Motor neuron (in vitro differentiated cells): Measurements from ENCODE around the gene KRT71. TPM values are rescaled to one million over a fixed set of nuclear protein-coding genes. Genes with fewer than 3 reads are reported as not detected.

ENCODE experiments used
- ATAC-seq, 8 experiments: fragments of 200-7000 bp; cut with Tn5 transposase; replicated peaks in 6 of 8; 2 replicates each; pipeline ENCODE4 v1.8.0; 2021; ENCODE audit warnings: mild to moderate bottlenecking in 8 of 8, moderate library complexity in 8 of 8
- H3K27ac ChIP-seq, 2 donors: fragments of 250-450 bp; sonication (Bioruptor Pico); 2 replicates each; pipeline ENCODE4 v1.9.0; 2021; ENCODE audit warnings: antibody characterized with exemption in 2 of 2, mild to moderate bottlenecking in 2 of 2, moderate library complexity in 1 of 2
- H3K4me1 ChIP-seq, 2 donors: fragments of 250-450 bp; sonication (Bioruptor Pico); replicated peaks in 1 of 2; 2 replicates each; pipeline ENCODE4 v1.6.1; 2021; ENCODE audit warnings: antibody characterized with exemption in 2 of 2, mild to moderate bottlenecking in 2 of 2, moderate library complexity in 1 of 2
- H3K4me3 ChIP-seq, 5 donors: fragments of 250-450 bp; sonication (Bioruptor Pico); 2 replicates each; pipeline ENCODE4 v1.9.0; 2021; ENCODE audit warnings: antibody characterized with exemption in 5 of 5, mild to moderate bottlenecking in 5 of 5, moderate library complexity in 4 of 5
- WGBS, 10 experiments: fragments of 450-650 bp; shearing (Covaris generic); methylation state at CpG; one replicate each; pipeline ENCODE4 v1.0.0; 2022; 5-methylcytosine and 5-hydroxymethylcytosine counted together
- in situ Hi-C, 9 experiments: fragments of 400-800 bp; cut with MboI; loops; one replicate each; pipeline ENCODE4 v1.15.0; 2021; ENCODE audit warnings: low sequenced_read_pairs in 9 of 9, low pct_unique_long_range_greater_than_20kb in 2 of 9; ENCODE audit not compliant: unreplicated experiment in 9 of 9
- total RNA-seq, 8 experiments: library from RNA; unstranded; fragments of 300-600 nt; gene quantifications; 2 replicates each; pipeline versions ENCODE4 v1.2.3 to v1.2.4, GENCODE V29; 2022

Gene KRT71
- total RNA-seq, 8 experiments from 2014 or later, result 0.14 to 0.52 (median 0.16) TPM; not detected in 4

- H3K4me1 ChIP-seq, result no peaks in the 10 kb centered on the region
- no peak overlapping the region for H3K27ac ChIP-seq
- in situ Hi-C loops, result no loop called here
- WGBS, 10 experiments, result 67 to 100% (median 87%) methylated on average over 1 to 15 of the region's 15 CpGs; no CpG with 5 or more reads in 3 of the 10 experiments
- no peak for ATAC-seq
- H3K4me3 ChIP-seq, result no peak overlapping the region
Measured at GRCh38 chr12:52573306-52573705, 20.4 kb upstream of the KRT71 start.

DNA sequence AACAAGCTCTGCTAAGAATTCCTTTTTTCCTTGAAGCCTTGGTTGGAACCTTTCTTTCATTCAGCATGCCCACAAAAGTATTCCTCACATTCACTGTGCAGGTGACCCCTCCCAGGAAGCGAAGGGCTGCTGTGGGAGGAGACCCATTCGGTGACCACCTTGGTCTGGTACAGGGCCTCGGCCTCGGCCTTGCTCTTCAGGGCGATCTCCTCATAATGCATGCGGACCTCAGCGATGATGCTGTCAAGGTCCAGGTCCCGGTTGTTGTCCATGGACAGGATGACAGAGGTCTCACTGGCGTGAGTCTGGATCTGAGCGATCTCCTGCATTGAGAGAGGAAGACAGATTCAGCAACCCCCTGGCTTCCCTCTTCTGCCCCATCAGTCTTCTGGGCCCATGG, 17.6 kb upstream of the KRT71 start:
- no peaks in the 10 kb centered on the region for H3K4me1 ChIP-seq
- 64 to 100% (median 85%) methylated on average over 1 to 8 of the region's 10 CpGs; no CpG with 5 or more reads in 5 of the 10 experiments for WGBS, 10 experiments
- in situ Hi-C loops, result no loop called here
- no peak overlapping the region for H3K27ac ChIP-seq
- H3K4me3 ChIP-seq, result no peak overlapping the region
- no peak for ATAC-seq

- H3K4me1 ChIP-seq, result no peaks in the 10 kb centered on the region
- ATAC-seq, result no peak
- 78 to 89% (median 85%) methylated on average over 5 to 7 of the region's 12 CpGs; no CpG with 5 or more reads in 7 of the 10 experiments for WGBS, 10 experiments
- in situ Hi-C loops, result no loop called here
- H3K27ac ChIP-seq, result no peak overlapping the region
- H3K4me3 ChIP-seq, result no peak overlapping the region
Measured at GRCh38 chr12:52568111-52568510, 15.2 kb upstream of the KRT71 start.

DNA sequence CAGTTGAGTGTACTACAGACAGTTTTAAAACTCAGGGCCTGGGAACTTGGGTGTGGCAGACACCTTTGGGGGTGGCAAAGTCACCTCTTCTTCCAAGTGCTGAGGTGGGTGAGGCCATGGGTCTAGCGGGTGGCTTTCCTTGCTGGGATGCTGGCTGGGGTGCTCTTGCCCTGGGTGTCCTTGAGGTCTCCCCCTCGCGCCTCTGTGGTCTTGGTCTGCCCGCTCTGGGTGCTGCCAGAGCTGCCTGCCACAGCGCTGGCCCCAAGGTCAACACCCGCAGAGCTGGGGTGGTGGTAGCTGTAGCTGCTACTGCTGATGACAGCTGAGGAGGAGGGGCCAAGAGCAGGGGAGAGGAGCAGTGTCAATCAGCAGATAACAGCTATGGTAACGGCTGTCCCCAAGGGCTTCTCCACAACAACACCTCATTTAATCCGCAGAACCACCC, 13.9 kb upstream of the KRT71 start:
- WGBS, 10 experiments, result 33 to 100% (median 60%) methylated on average over 1 to 5 of the region's 8 CpGs; no CpG with 5 or more reads in 5 of the 10 experiments
- no peaks in the 10 kb centered on the region for H3K4me1 ChIP-seq
- in situ Hi-C loops, result no loop called here
- no peak overlapping the region for H3K27ac ChIP-seq
- ATAC-seq, result no peak
- H3K4me3 ChIP-seq, result no peak overlapping the region

DNA sequence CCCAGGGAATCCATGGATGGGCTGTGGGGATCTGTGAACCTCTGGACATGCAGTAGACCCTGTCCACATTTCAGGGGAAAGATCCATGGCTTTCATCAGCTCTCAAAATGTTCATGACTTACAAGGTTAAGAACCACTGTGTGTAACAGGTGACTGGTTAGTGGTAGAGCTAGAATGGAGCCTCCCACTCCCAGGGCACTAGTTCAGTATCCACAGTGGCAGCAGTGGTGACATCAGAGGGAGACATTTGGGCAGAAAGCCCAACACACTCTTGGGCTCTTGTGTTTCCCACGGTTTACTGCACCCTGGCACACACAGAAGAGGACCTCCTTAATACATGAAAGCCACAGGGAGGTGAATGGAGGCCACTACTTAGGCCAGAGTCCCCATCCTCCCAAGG, 11.6 kb upstream of the KRT71 start:
- WGBS, 10 experiments, result 0 to 29% (median 20%) methylated on average over 1 of the region's 1 CpG; no CpG with 5 or more reads in 7 of the 10 experiments
- H3K27ac ChIP-seq, result no peak overlapping the region
- H3K4me3 ChIP-seq, result no peak overlapping the region
- no peaks in the 10 kb centered on the region for H3K4me1 ChIP-seq
- ATAC-seq, result no peak
- in situ Hi-C loops, result no loop called here

DNA sequence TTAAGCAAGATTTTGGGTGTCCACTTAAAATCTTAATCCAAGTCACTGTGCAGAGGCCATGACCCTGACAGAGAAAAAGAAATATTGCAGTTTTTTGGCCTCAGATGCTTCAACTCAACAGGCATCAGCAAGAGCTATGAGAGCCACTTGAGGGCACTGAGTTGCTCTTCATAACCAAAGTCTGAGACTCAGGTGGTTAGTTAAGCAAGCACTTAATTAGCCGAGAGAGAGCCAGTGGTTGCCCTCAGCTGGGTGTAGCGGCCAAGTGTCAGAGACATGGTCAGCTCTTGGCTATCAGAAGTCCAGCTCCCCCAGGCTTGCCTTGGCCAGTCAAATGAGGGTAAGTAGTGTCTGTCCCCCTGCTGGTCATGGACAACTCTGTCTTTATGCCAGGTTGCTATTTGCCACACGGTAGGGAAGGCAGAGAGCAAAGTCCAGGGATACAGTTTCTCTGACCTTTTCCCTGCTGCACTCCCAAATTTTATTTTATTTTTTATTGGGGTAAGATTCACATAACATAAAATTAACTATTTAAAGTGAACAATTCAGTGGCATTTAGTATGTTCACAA, 9.0 kb upstream of the KRT71 start:
- in situ Hi-C loops, result no loop called here
- no peak for ATAC-seq
- Histone ChIP-seq H3K4me1 (no peaks in the 10 kb centered on the region), H3K4me3 (no peak overlapping the region), H3K27ac (no peak overlapping the region)
- 0 to 100% (median 32%) methylated on average over 1 to 3 of the region's 3 CpGs; no CpG with 5 or more reads in 2 of the 10 experiments for WGBS, 10 experiments

GRCh38 chr12:52559979-52560378, 7.0 kb upstream of the KRT71 start:
- no peaks in the 10 kb centered on the region for H3K4me1 ChIP-seq
- 53 to 82% (median 60%) methylated on average over 2 to 3 of the region's 4 CpGs; no CpG with 5 or more reads in 6 of the 10 experiments for WGBS, 10 experiments
- in situ Hi-C loops, result no loop called here

GRCh38 chr12:52558781-52559445, 6.0 kb upstream of the KRT71 start:
- WGBS, 10 experiments, result 20 to 80% methylated on average over 1 of the region's 8 CpGs; no CpG with 5 or more reads in 8 of the 10 experiments
- in situ Hi-C loops, result no loop called here
- H3K4me3 ChIP-seq, result no peak overlapping the region

More at GRCh38 chr12:52559979-52560378, 7.0 kb upstream of the KRT71 start:
- Histone ChIP-seq H3K4me3 (no peak overlapping the region), H3K27ac (no peak overlapping the region)
- no peak for ATAC-seq

GRCh38 chr12:52557476-52557875, 4.5 kb upstream of the KRT71 start:
- Histone ChIP-seq H3K4me3 (no peak overlapping the region), H3K4me1 (no peaks in the 10 kb centered on the region), H3K27ac (no peak overlapping the region)
- in situ Hi-C loops, result no loop called here
- no peak for ATAC-seq
- WGBS, 10 experiments, result 0% methylated on average over 1 of the region's 2 CpGs; no CpG with 5 or more reads in 9 of the 10 experiments

More at GRCh38 chr12:52558781-52559445, 6.0 kb upstream of the KRT71 start:
- no peaks in the 10 kb centered on the region for H3K4me1 ChIP-seq
- no peak for ATAC-seq
- no peak overlapping the region for H3K27ac ChIP-seq

DNA sequence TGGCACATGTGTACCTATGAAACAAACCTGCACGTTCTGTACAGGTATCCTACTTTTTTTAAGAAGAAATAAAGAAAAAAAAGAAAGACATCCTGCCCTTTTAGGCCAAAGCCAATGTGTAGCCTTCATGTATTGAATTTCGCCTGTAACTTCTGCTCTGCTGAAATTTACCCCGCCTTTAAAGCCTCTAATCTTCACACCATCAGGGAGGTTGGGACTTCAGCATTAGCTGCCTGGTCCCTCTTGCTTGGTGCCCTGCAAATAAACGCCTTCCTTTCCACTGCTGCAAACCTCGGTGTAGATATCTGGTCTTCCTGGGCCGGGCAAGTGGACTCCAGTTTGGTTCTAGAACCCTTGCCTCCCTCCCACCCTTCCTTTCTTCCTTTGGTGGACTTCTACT, 2.6 kb upstream of the KRT71 start:
- no peaks in the 10 kb centered on the region for H3K4me1 ChIP-seq
- H3K27ac ChIP-seq, result no peak overlapping the region
- no peak overlapping the region for H3K4me3 ChIP-seq
- no peak for ATAC-seq
- WGBS, 10 experiments, result 13 to 67% (median 49%) methylated on average over 1 to 6 of the region's 6 CpGs; no CpG with 5 or more reads in 3 of the 10 experiments
- in situ Hi-C loops, result no loop called here

GRCh38 chr12:52552055-52552454, 890 bp downstream of the KRT71 start:
- WGBS, 10 experiments, result 34 to 73% (median 51%) methylated on average over 1 to 3 of the region's 5 CpGs; no CpG with 5 or more reads in 5 of the 10 experiments
- Histone ChIP-seq H3K4me1 (no peaks in the 10 kb centered on the region), H3K27ac (no peak overlapping the region), H3K4me3 (no peak overlapping the region)
- in situ Hi-C loops, result no loop called here
- no peak for ATAC-seq

- no peak for ATAC-seq
- in situ Hi-C loops, result no loop called here
- H3K27ac ChIP-seq, result no peak overlapping the region
- no peaks in the 10 kb centered on the region for H3K4me1 ChIP-seq
- WGBS, 10 experiments, result 0 to 100% (median 69%) methylated on average over 1 to 5 of the region's 6 CpGs; no CpG with 5 or more reads in 3 of the 10 experiments
- no peak overlapping the region for H3K4me3 ChIP-seq
Measured at GRCh38 chr12:52551216-52551865, 1.6 kb downstream of the KRT71 start.

DNA sequence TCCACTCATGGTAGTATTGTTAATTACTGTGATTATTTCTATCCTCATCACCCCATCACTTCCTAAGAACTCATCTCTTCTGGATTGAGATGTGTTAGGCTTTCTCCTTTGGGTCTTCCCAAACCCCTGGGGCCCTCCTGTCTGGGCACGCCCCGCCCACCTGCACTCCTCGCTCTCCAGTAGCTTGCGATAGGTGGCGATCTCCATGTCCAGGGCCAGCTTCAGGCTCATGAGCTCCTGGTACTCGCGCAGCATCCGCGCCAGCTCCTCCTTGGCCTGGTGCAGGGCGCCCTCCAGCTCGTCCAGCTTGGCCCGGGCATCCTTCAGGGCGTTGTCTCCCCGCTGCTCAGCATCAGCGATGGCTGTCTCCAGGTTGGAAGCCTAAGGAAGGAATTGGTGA, 6.8 kb downstream of the KRT71 start:
- no peak for ATAC-seq
- no peak overlapping the region for H3K27ac ChIP-seq
- H3K4me3 ChIP-seq, result no peak overlapping the region
- no peaks in the 10 kb centered on the region for H3K4me1 ChIP-seq
- in situ Hi-C loops, result no loop called here
- 67 to 89% (median 88%) methylated on average over 3 to 5 of the region's 15 CpGs; no CpG with 5 or more reads in 7 of the 10 experiments for WGBS, 10 experiments
